GM18526 (cell line): Measurements from ENCODE around the gene CADPS.

Source experiments
- POLR2A ChIP-seq: IDR thresholded peaks from 3 replicates; pipeline ENCODE4 v1.6.1; 2011; ENCODE audit not compliant: insufficient read length; ENCODE audit errors: extremely low read depth

The CADPS gene

GRCh38 chr3:62884096-62884870, 9.1 kb upstream of the CADPS start:
- no peak for TF ChIP-seq POLR2A

GRCh38 chr3:62882676-62883200, 7.5 kb upstream of the CADPS start:
- TF ChIP-seq POLR2A = no peak

- no peak for TF ChIP-seq POLR2A
Observed at GRCh38 chr3:62876064-62876463, 848 bp upstream of the CADPS start.

- no peak for TF ChIP-seq POLR2A
Observed at GRCh38 chr3:62875558-62876002, 364 bp upstream of the CADPS start.

GRCh38 chr3:62873761-62874710, 1.2 kb downstream of the CADPS start:
- TF ChIP-seq POLR2A = no peak

DNA sequence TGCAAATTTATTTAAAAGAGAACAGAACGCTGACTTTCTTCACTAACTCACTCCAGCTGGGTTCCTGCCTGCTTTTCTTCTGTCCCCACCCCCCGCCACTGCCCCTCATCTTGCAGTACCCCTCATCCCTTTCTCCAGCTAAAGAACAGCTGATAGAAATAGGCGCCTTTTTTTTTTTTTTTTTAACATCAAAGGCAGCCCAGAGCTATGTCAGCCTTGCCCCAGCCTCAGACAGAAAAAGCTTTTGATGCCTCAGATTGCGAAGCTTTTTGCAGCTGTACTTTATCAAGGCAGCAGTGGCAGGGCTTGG, 1.8 kb downstream of the CADPS start:
- no peak for TF ChIP-seq POLR2A

GRCh38 chr3:62872318-62872717, 2.9 kb downstream of the CADPS start:
- no peak for TF ChIP-seq POLR2A

GRCh38 chr3:62870321-62870720, 4.9 kb downstream of the CADPS start:
- no peak for TF ChIP-seq POLR2A

DNA sequence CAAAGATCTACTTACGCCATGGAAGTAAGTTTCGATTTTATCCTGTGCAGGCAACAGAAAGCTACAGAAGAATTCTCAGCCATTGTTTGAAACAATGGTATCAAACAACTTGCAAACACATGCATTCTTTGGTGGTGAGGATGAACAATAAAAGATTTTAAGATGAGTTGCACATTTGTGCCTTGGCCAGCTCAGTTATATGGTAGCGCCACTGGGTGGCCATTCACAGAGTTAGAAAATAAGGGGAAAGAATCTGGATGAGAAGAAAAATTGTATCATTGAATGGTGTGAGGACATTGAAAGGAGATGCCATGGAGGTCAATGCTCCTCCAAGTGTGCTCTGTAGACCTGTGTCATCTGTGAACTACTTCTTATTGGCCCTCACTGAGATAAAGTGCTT, 11.6 kb downstream of the CADPS start:
- no peak for TF ChIP-seq POLR2A

DNA sequence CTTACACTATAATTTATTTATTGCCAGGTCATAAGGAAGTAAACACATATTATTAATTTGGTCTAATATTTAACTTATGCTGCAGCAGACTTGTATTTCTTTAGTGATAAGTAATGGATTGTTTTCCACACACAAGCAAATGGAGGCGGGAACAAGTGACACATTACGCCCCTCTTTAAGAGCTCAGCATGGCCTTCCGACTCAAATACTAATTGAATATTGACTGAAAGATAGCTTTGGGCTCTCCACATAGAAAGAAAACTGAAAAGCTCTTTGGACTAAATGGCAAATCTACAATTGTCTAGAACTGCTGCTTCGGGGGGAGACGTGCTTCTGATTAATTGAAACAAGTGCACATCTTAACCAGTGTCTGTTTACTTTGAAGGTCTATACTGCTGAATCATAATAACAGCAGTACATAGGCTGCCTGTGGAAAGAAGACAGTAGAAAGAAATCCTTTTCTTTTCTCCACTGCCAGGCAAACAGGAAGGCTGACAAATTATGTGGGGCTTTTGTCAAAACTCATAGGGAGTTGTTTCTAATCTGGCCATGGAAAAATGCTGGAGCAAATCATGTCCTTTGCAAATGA, 15.9 kb downstream of the CADPS start:
- no peak for TF ChIP-seq POLR2A

DNA sequence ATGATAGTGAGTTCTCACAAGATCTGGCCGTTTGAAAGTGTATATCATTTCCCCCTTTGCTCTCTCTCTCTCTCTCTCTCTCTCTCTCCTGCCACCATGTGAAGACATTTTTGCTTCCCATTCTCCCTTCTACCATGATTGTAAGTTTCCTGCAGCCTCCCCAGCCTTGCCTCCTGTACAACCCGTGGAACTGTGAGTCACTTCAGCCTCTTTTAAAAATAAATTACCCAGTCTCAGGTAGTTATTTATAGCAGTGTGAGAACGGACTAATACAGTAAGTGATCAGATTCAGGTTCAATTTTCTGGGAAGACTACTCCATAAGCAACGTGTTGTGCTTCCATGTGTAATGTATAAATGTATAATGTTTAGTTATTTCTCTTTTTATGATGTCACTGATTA, 29.2 kb downstream of the CADPS start:
- TF ChIP-seq POLR2A = no peak

DNA sequence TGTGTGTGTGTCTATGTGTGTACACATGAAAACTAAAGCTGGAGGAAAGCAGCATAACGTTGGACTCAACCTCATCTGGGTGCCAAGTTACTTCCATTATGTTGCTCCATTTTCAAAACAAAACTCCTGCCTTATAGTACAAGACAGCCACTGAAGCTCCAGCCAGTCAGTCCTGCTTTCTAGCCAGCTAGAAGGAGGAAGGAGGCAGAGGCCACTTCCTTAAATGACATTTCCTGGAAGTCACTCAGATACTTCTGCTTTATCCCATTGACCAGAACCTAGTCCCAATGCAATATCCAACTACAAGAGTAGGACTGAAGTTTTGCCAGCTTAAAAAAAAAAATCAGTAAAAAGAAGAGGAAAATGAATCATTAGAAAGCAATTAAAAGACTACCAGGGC, 31.7 kb downstream of the CADPS start:
- TF ChIP-seq POLR2A = no peak

- no peak for TF ChIP-seq POLR2A
Observed at GRCh38 chr3:62839748-62840147, 35.5 kb downstream of the CADPS start.

DNA sequence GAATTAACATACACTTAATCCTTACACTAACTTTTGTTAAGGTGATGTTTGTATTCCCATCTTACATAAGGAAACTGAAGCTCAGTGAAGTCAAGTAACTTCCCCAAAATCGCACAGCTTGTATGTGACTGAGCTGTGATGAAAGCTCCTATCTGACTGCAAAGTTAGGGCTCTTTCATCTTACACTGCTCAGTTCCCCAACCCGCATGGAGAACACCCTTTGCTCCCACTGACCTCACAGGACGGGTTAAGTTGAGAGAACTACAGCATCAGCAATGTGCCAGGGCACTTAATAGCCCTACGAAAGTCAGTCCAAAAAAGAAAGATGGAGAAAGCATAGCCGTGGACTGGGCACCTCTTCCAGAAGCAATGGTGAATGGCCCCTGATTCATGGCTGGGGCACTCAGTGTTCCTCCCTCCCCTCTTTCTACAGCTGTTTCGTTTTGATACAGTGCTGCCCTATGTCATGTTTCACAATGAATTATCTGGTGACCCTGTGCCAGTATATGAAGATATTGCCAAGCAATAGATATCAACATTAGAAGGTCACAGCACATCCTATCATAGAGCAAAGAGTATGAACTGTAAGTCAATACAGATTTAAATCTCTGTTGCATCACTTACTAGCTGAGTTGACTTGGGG, 38.0 kb downstream of the CADPS start:
- no peak for TF ChIP-seq POLR2A

GRCh38 chr3:62835554-62836236, 39.5 kb downstream of the CADPS start:
- TF ChIP-seq POLR2A = no peak
